Mesothelial cell of epicardium (in vitro differentiated cells): ENCODE results near the gene MINDY4. TPM values are rescaled to one million over a fixed set of nuclear protein-coding genes. Genes with fewer than 3 reads are reported as not detected.

Source experiments
- DNase-seq, 2 experiments: peaks; one replicate each; pipeline ENCODE4 v3.0.0; 2021; ENCODE audit warnings: low spot score in 2 of 2; ENCODE audit not compliant: unreplicated experiment in 2 of 2
- H3K27ac Mint-ChIP-seq: 2 replicates; pipeline ENCODE4 v1.8.0; 2021; ENCODE audit warnings: mixed read lengths
- H3K27me3 Mint-ChIP-seq: 2 replicates; pipeline ENCODE4 v1.8.0; 2021; ENCODE audit warnings: low read depth, mixed read lengths
- H3K36me3 Mint-ChIP-seq: 2 replicates; pipeline ENCODE4 v1.8.0; 2021; ENCODE audit warnings: mixed read lengths
- H3K4me1 Mint-ChIP-seq: 2 replicates; pipeline ENCODE4 v1.8.0; 2021; ENCODE audit warnings: mixed read lengths
- H3K4me3 Mint-ChIP-seq: 2 replicates; pipeline ENCODE4 v1.8.0; 2021; ENCODE audit warnings: mild to moderate bottlenecking, moderate library complexity, mixed read lengths
- H3K9me3 Mint-ChIP-seq: 2 replicates; pipeline ENCODE4 v1.8.0; 2021; ENCODE audit warnings: mixed read lengths
- total RNA-seq: library from RNA; stranded (reverse); gene quantifications from 3 replicates; pipeline ENCODE4 v1.2.1, GENCODE V29; 2021
- TF ChIP-seq, protein P1 (sequence below): fragments of 200-600 bp; sonication (generic); IDR thresholded peaks from one replicate; pipeline ENCODE4 v1.5.0; 2021; ENCODE audit warnings: antibody characterized with exemption; ENCODE audit not compliant: unreplicated experiment

MINDY4 gene
- total RNA-seq, 1 donor from 2014 or later: 10.8 TPM

DNA sequence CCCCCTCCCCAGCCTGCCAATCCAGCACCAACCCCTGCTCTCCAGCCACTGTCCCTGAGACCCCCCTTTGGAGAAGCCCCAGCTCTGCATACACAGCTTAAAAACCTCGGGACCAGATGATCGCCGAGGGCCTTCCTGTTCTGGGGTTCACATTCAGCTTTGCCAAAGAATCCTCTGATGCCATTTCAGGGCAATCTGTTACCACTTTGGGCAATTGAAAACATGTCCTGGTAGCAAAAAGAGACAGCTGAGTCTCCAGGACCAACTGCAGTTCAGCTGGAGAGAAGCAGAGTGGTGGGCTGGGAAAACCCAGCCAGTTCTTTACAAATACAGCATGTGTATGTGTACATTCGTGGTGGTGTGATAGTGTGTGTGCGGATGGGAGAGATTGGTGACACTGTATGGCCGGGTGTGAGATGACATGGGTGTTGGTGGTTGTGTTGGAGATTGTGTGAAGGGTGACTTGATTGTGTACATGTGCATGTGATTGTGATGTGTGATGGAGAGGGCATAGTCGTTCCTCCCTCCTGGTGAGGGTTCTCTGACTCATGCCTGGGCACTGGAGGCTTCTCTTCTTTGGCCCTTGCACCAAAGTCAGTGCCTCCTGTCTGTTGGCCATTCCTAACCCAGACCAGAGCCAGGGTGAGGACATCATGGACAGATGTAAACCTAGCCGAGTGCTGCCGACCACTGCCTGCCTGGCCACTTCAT lies 91.9 kb downstream of the MINDY4 start:
- no peaks in the 10 kb centered on the region for H3K27me3 Mint-ChIP-seq
- H3K4me1 Mint-ChIP-seq: peaks cover 6% of the 10 kb centered on the region
- no peaks in the 10 kb centered on the region for H3K9me3 Mint-ChIP-seq
- no peak for DNase-seq
- TF ChIP-seq, protein P1, sequence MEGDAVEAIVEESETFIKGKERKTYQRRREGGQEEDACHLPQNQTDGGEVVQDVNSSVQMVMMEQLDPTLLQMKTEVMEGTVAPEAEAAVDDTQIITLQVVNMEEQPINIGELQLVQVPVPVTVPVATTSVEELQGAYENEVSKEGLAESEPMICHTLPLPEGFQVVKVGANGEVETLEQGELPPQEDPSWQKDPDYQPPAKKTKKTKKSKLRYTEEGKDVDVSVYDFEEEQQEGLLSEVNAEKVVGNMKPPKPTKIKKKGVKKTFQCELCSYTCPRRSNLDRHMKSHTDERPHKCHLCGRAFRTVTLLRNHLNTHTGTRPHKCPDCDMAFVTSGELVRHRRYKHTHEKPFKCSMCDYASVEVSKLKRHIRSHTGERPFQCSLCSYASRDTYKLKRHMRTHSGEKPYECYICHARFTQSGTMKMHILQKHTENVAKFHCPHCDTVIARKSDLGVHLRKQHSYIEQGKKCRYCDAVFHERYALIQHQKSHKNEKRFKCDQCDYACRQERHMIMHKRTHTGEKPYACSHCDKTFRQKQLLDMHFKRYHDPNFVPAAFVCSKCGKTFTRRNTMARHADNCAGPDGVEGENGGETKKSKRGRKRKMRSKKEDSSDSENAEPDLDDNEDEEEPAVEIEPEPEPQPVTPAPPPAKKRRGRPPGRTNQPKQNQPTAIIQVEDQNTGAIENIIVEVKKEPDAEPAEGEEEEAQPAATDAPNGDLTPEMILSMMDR: no peak
- no peak overlapping the region for H3K27ac Mint-ChIP-seq
- H3K4me3 Mint-ChIP-seq: no peak overlapping the region
- H3K36me3 Mint-ChIP-seq: peaks cover under 1% of the 10 kb centered on the region

DNA sequence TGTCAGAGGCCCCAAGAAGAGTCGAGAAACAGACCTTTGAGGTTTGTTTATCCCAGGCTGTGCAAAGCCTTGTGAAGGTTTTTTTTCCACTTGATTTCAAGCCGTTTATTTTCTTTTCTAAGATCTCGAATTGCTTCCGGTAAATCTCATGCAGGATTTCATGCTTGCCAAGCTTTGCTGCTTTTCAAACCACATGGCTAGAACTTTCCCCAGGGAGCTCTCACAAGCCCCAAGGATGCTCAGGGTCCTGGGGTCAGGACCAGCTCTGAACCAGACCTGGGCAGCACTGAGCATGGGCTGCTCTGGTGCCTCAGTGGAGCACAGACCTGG lies 92.5 kb downstream of the MINDY4 start:
- Mint-ChIP-seq H3K36me3 (no peaks in the 10 kb centered on the region), H3K4me1 (peaks cover 6% of the 10 kb centered on the region), H3K9me3 (no peaks in the 10 kb centered on the region), H3K27ac (no peak overlapping the region), H3K4me3 (no peak overlapping the region), H3K27me3 (no peaks in the 10 kb centered on the region)
- DNase-seq: no peak
- TF ChIP-seq, protein P1: no peak

GRCh38 chr7:30864101-30864500 lies 92.9 kb downstream of the MINDY4 start:
- Mint-ChIP-seq H3K4me3 (no peak overlapping the region), H3K27ac (no peak overlapping the region)
- DNase-seq: no peak

DNA sequence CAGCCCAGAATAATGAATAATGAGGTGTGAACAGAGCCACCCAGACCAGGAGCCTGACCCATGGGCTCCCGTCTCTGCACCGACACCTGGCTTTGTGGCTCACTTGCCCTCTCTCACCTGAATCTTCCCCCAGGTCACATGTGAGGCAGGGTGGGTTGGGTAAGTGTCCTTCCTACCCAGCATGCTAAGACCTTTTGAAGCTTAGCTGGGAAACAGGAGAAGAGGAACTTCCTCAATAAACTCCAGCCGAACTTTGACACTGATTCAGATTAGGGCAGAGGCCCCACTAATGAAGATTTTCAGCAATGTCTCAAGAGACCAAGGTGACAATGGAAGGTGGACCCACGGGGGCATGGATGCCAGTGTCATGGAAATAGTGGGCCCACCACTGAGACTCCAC lies 93.9 kb downstream of the MINDY4 start:
- peaks cover 2% of the 10 kb centered on the region for H3K4me1 Mint-ChIP-seq
- H3K9me3 Mint-ChIP-seq: no peaks in the 10 kb centered on the region
- H3K36me3 Mint-ChIP-seq: no peaks in the 10 kb centered on the region
- TF ChIP-seq, protein P1: no peak
- H3K27ac Mint-ChIP-seq: no peak overlapping the region
- no peaks in the 10 kb centered on the region for H3K27me3 Mint-ChIP-seq
- no peak for DNase-seq
- H3K4me3 Mint-ChIP-seq: no peak overlapping the region

More at GRCh38 chr7:30864101-30864500, 92.9 kb downstream of the MINDY4 start:
- Mint-ChIP-seq H3K27me3 (no peaks in the 10 kb centered on the region), H3K4me1 (peaks cover 6% of the 10 kb centered on the region), H3K36me3 (no peaks in the 10 kb centered on the region), H3K9me3 (no peaks in the 10 kb centered on the region)
- TF ChIP-seq, protein P1: no peak

- Mint-ChIP-seq H3K27me3 (no peaks in the 10 kb centered on the region), H3K27ac (no peak overlapping the region), H3K9me3 (no peaks in the 10 kb centered on the region), H3K4me3 (no peak overlapping the region), H3K36me3 (no peaks in the 10 kb centered on the region), H3K4me1 (no peaks in the 10 kb centered on the region)
- DNase-seq: no peak
- TF ChIP-seq, protein P1: no peak
Measured at GRCh38 chr7:30865821-30866220, 94.6 kb downstream of the MINDY4 start.
